NOMO-1 (cell line): ENCODE data around the gene LARGE1.
"Not testable (repeated sequence)": the region's sequence is repeated elsewhere in the genome, so short reads cannot be mapped to it uniquely, and the experiment has no call there.

Experiments
- DNase-seq, 2 experiments: peaks; one replicate each; lab custom pipeline; 2025; ENCODE audit not compliant: unreplicated experiment in 2 of 2; lab: John Stamatoyannopoulos, UW

The LARGE1 gene

GRCh38 chr22:33504941-33505625 lies 415.2 kb downstream of the LARGE1 start:
- no peak for DNase-seq

- DNase-seq = no peak
These were observed 424.2 kb downstream of the LARGE1 start for GRCh38 chr22:33496112-33496511.

- DNase-seq = no peak
These were observed 426.6 kb downstream of the LARGE1 start for GRCh38 chr22:33493476-33494205.

- DNase-seq = peak in 1 of 2 experiments; percentile 4
These were observed 428.0 kb downstream of the LARGE1 start for GRCh38 chr22:33492210-33492651.

GRCh38 chr22:33487041-33487716 lies 433.1 kb downstream of the LARGE1 start:
- DNase-seq = no peak

GRCh38 chr22:33481550-33481949 lies 438.7 kb downstream of the LARGE1 start:
- DNase-seq = no peak

- no peak for DNase-seq
These were observed 442.9 kb downstream of the LARGE1 start for GRCh38 chr22:33477120-33478111.

- no peak for DNase-seq
These were observed 443.6 kb downstream of the LARGE1 start for GRCh38 chr22:33476716-33477115.

- no peak for DNase-seq
These were observed 444.1 kb downstream of the LARGE1 start for GRCh38 chr22:33476206-33476605.

- no peak for DNase-seq
These were observed 445.7 kb downstream of the LARGE1 start for GRCh38 chr22:33474587-33474986.

- DNase-seq = no peak
These were observed 447.6 kb downstream of the LARGE1 start for GRCh38 chr22:33472462-33473344.

- DNase-seq = no peak
These were observed 449.8 kb downstream of the LARGE1 start for GRCh38 chr22:33470456-33470855.

- no peak for DNase-seq
These were observed 452.6 kb downstream of the LARGE1 start for GRCh38 chr22:33467620-33468095.

- no peak for DNase-seq
These were observed 453.2 kb downstream of the LARGE1 start for GRCh38 chr22:33467080-33467479.

- no peak for DNase-seq
These were observed 454.7 kb downstream of the LARGE1 start for GRCh38 chr22:33465554-33465953.

GRCh38 chr22:33464698-33465097 lies 455.6 kb downstream of the LARGE1 start:
- DNase-seq = no peak

GRCh38 chr22:33461698-33462434 lies 458.4 kb downstream of the LARGE1 start:
- DNase-seq = no peak

GRCh38 chr22:33461245-33461644 lies 459.0 kb downstream of the LARGE1 start:
- not testable (repeated sequence) for DNase-seq

- DNase-seq = no peak
These were observed 461.1 kb downstream of the LARGE1 start for GRCh38 chr22:33459137-33459536.
